ENCODE data around the gene USP38. TPM values are rescaled to one million over a fixed set of nuclear protein-coding genes. Genes with fewer than 3 reads are reported as not detected.
A peak's percentile ranks its signal among the peaks of the same experiment; 100 is the strongest.
"Not testable (repeated sequence)": the region's sequence is repeated elsewhere in the genome, so short reads cannot be mapped to it uniquely, and the experiment has no call there.

USP38 gene
- total RNA-seq, 4 donors from 2014 or later: 18.8 to 24.1 (median 19.9) TPM

- Histone ChIP-seq H3K27me3 (no peaks in the 10 kb centered on the region), H3K4me3 (no peak overlapping the region), H3K27ac (no peak overlapping the region), H3K9me3 (peaks cover 0 to 85% (median 19%) of the 10 kb centered on the region in 4 donors), H3K4me1 (no peaks in the 10 kb centered on the region), H3K36me3 (peaks cover 0 to 15% (median 0%) of the 10 kb centered on the region in 3 donors)
- TF ChIP-seq POLR2A (IDR thresholded peaks at IDR 0.05) (no peak), EP300 (IDR thresholded peaks at IDR 0.05) (no peak), CTCF (IDR thresholded peaks at IDR 0.05) (no peak)
- DNase-seq (ENCODE audit: low spot score in 2 of 2): no peak
- 98 to 100% methylated on average over 2 of the region's 2 CpGs for WGBS, 2 donors
These were observed 27.9 kb upstream of the USP38 start for GRCh38 chr4:143156853-143157252.

GRCh38 chr4:143163614-143164013 is 21.1 kb upstream of the USP38 start:
- peaks cover 0 to 33% (median 0%) of the 10 kb centered on the region in 3 donors for H3K36me3 ChIP-seq
- peaks cover 0 to 49% (median 9%) of the 10 kb centered on the region in 4 donors for H3K9me3 ChIP-seq
- TF ChIP-seq CTCF (IDR thresholded peaks at IDR 0.05) (no peak), EP300 (IDR thresholded peaks at IDR 0.05) (no peak), POLR2A (IDR thresholded peaks at IDR 0.05) (no peak)
- no peaks in the 10 kb centered on the region for H3K4me1 ChIP-seq
- no peak for DNase-seq (ENCODE audit: low spot score in 2 of 2)
- no peak overlapping the region for H3K4me3 ChIP-seq
- H3K27me3 ChIP-seq: no peaks in the 10 kb centered on the region
- no peak overlapping the region for H3K27ac ChIP-seq

GRCh38 chr4:143166722-143167121 is 18.0 kb upstream of the USP38 start:
- peaks cover 0 to 17% (median 0%) of the 10 kb centered on the region in 3 donors for H3K36me3 ChIP-seq
- peaks cover 0 to 25% (median 2%) of the 10 kb centered on the region in 4 donors for H3K9me3 ChIP-seq
- not testable (repeated sequence) for H3K27ac ChIP-seq; DNase-seq (ENCODE audit: low spot score in 2 of 2); H3K27me3 ChIP-seq; H3K4me3 ChIP-seq; H3K4me1 ChIP-seq
- WGBS, 2 donors: 97 to 98% methylated on average over 11 of the region's 11 CpGs

- H3K27me3 ChIP-seq: no peaks in the 10 kb centered on the region
- peaks cover 0 to 19% (median 11%) of the 10 kb centered on the region in 4 donors for H3K4me1 ChIP-seq
- 96 to 99% methylated on average over 3 of the region's 3 CpGs for WGBS, 2 donors
- no peak for DNase-seq (ENCODE audit: low spot score in 2 of 2)
- H3K4me3 ChIP-seq: no peak overlapping the region
- no peak for TF ChIP-seq EP300 (IDR thresholded peaks at IDR 0.05)
- no peak for TF ChIP-seq POLR2A (IDR thresholded peaks at IDR 0.05)
- no peak for TF ChIP-seq CTCF (IDR thresholded peaks at IDR 0.05)
- H3K9me3 ChIP-seq: peaks cover 0 to 18% (median 5%) of the 10 kb centered on the region in 4 donors
- H3K36me3 ChIP-seq: peaks cover 0 to 44% (median 0%) of the 10 kb centered on the region in 3 donors
- no peak overlapping the region for H3K27ac ChIP-seq
These were observed 5.8 kb upstream of the USP38 start for GRCh38 chr4:143178923-143179322.

- H3K36me3 ChIP-seq: peaks cover 0 to 5% (median 0%) of the 10 kb centered on the region in 3 donors
- no peak for TF ChIP-seq POLR2A (IDR thresholded peaks at IDR 0.05)
- no peak for TF ChIP-seq EP300 (IDR thresholded peaks at IDR 0.05)
- TF ChIP-seq CTCF (IDR thresholded peaks at IDR 0.05): no peak
- WGBS, 2 donors: 47 to 54% methylated on average over 9 of the region's 9 CpGs
- peak overlapping the region; percentile 68 to 93 (median 86) for H3K4me3 ChIP-seq
- peaks cover 0 to 51% (median 16%) of the 10 kb centered on the region in 4 donors for H3K4me1 ChIP-seq
- no peaks in the 10 kb centered on the region for H3K9me3 ChIP-seq
- H3K27me3 ChIP-seq: no peaks in the 10 kb centered on the region
- H3K27ac ChIP-seq: peak overlapping the region; percentile 86 to 97 (median 93)
- DNase-seq (ENCODE audit: low spot score in 2 of 2): no peak
These were observed 1.1 kb upstream of the USP38 start for GRCh38 chr4:143183513-143184216.
